Central memory CD4-positive, alpha-beta T cell (primary cell): ENCODE results near the gene NPIPA1.
"Not testable (repeated sequence)": the region's sequence is repeated elsewhere in the genome, so short reads cannot be mapped to it uniquely, and the experiment has no call there.

Source experiments
- DNase-seq: peaks from one replicate; pipeline ENCODE4 v3.0.0; 2022

The NPIPA1 gene

GRCh38 chr16:14930971-14931370, 6.3 kb upstream of the NPIPA1 start:
- not testable (repeated sequence) for DNase-seq

- DNase-seq = not testable (repeated sequence)
Observed at GRCh38 chr16:14932581-14933375, 4.5 kb upstream of the NPIPA1 start.

- not testable (repeated sequence) for DNase-seq
Observed at GRCh38 chr16:14937994-14938393, 751 bp downstream of the NPIPA1 start.

- not testable (repeated sequence) for DNase-seq
Observed at GRCh38 chr16:14942686-14943085, 5.4 kb downstream of the NPIPA1 start.

- DNase-seq = no peak
Observed at GRCh38 chr16:14955546-14956231, 18.4 kb downstream of the NPIPA1 start.

- DNase-seq = no peak
Observed at GRCh38 chr16:14957576-14958322, 20.5 kb downstream of the NPIPA1 start.

GRCh38 chr16:14958323-14958600, 21.0 kb downstream of the NPIPA1 start:
- no peak for DNase-seq

GRCh38 chr16:14958970-14959369, 21.7 kb downstream of the NPIPA1 start:
- no peak for DNase-seq

GRCh38 chr16:14961405-14962186, 24.4 kb downstream of the NPIPA1 start:
- no peak for DNase-seq

- DNase-seq = no peak
Observed at GRCh38 chr16:14963281-14964173, 26.3 kb downstream of the NPIPA1 start.

GRCh38 chr16:14965328-14965727, 28.1 kb downstream of the NPIPA1 start:
- DNase-seq = no peak

- DNase-seq = not testable (repeated sequence)
Observed at GRCh38 chr16:14969795-14970194, 32.6 kb downstream of the NPIPA1 start.

- DNase-seq = not testable (repeated sequence)
Observed at GRCh38 chr16:14971621-14972228, 34.5 kb downstream of the NPIPA1 start.

GRCh38 chr16:14973785-14974322, 36.6 kb downstream of the NPIPA1 start:
- not testable (repeated sequence) for DNase-seq

- DNase-seq = not testable (repeated sequence)
Observed at GRCh38 chr16:14974331-14974655, 37.0 kb downstream of the NPIPA1 start.

GRCh38 chr16:14974656-14975417, 37.6 kb downstream of the NPIPA1 start, which contains the start of gene PDXDC1:
Gene PDXDC1, plus strand, starts transcription at chr16:14975026. Its CDS starts 174 bp downstream, at chr16:14975200.
- DNase-seq = peak; percentile 93

GRCh38 chr16:14975418-14976194, 38.4 kb downstream of the NPIPA1 start:
- peak; percentile 47 for DNase-seq

GRCh38 chr16:14976971-14977736, 39.9 kb downstream of the NPIPA1 start:
- DNase-seq = not testable (repeated sequence)
